C4-2B (cell line): ENCODE results near the gene ST6GALNAC3.

Source experiments
- CTCF ChIP-seq: fragments of 450-650 bp; conservative IDR thresholded peaks from 2 replicates; pipeline ENCODE4 v1.5.1; 2017; ENCODE audit warnings: mild to moderate bottlenecking
- ZFX ChIP-seq: fragments of 450-650 bp; IDR thresholded peaks from 2 replicates; pipeline ENCODE4 v1.6.1; 2017

GRCh38 chr1:76668046-76668445, 593.5 kb downstream of the ST6GALNAC3 start:
- no peak for TF ChIP-seq CTCF
- no peak for TF ChIP-seq ZFX
